GM12878 (cell line): ENCODE data around the gene RNF121. TPM values are rescaled to one million over a fixed set of nuclear protein-coding genes. Genes with fewer than 3 reads are reported as not detected.

Experiments used
- BACH1 ChIP-seq: fragments of 450-650 bp; IDR thresholded peaks from 2 replicates; pipeline ENCODE4 v1.6.1; 2017; ENCODE audit warnings: mild to moderate bottlenecking, borderline replicate concordance
- GABPA ChIP-seq: IDR thresholded peaks from 2 replicates; pipeline ENCODE4 v1.6.1; 2014; ENCODE audit warnings: antibody characterized with exemption, low read depth, mild to moderate bottlenecking, inconsistent platforms
- GATAD2B ChIP-seq: fragments of 450-650 bp; conservative IDR thresholded peaks from 2 replicates; pipeline ENCODE4 v1.6.1; 2017; ENCODE audit warnings: low read depth, mild to moderate bottlenecking, moderate library complexity
- IKZF2 ChIP-seq, 2 experiments: fragments of 450-650 bp; IDR thresholded peaks; 2 replicates each; pipeline ENCODE4 v1.6.1; 2017; ENCODE audit warnings: mild to moderate bottlenecking in 2 of 2, moderate library complexity in 2 of 2
- IRF5 ChIP-seq: fragments of 450-650 bp; IDR thresholded peaks from 2 replicates; pipeline ENCODE4 v1.6.1; 2017; ENCODE audit warnings: borderline replicate concordance
- JUND ChIP-seq: IDR thresholded peaks from 2 replicates; pipeline ENCODE4 v1.6.1; 2012; ENCODE audit warnings: low read depth, mild to moderate bottlenecking, low read length, improper control_type of control experiment, moderate library complexity
- PML ChIP-seq: IDR thresholded peaks from 2 replicates; pipeline ENCODE4 v1.6.1; 2012; ENCODE audit warnings: low read length, inconsistent platforms
- RBBP5 ChIP-seq: fragments of 200-600 bp; sonication (generic); conservative IDR thresholded peaks from 2 replicates; pipeline ENCODE4 v1.6.1; 2016
- RCOR1 ChIP-seq: conservative IDR thresholded peaks from 2 replicates; pipeline ENCODE4 v1.6.1; 2012; ENCODE audit warnings: low read depth, low read length, improper control_type of control experiment
- RUNX3 ChIP-seq: IDR thresholded peaks from 2 replicates; pipeline ENCODE4 v1.6.1; 2012; ENCODE audit warnings: low read length, inconsistent platforms
- SMARCA5 ChIP-seq: fragments of 450-650 bp; IDR thresholded peaks from 2 replicates; pipeline ENCODE4 v1.6.1; 2017; ENCODE audit warnings: mild to moderate bottlenecking
- SREBF1 ChIP-seq: IDR thresholded peaks from 2 replicates; pipeline ENCODE4 v1.6.1; 2012; ENCODE audit warnings: mild to moderate bottlenecking, low read length
- STAT1 ChIP-seq: fragments of 450-650 bp; conservative IDR thresholded peaks from 2 replicates; pipeline ENCODE4 v1.6.1; 2014; ENCODE audit warnings: antibody characterized with exemption, mild to moderate bottlenecking
- SUZ12 ChIP-seq: fragments of 200-600 bp; sonication (generic); IDR thresholded peaks from one replicate; pipeline ENCODE4 v1.6.1; 2018; ENCODE audit warnings: antibody characterized with exemption, mild to moderate bottlenecking; ENCODE audit not compliant: unreplicated experiment
- TARDBP ChIP-seq: IDR thresholded peaks from 2 replicates; pipeline ENCODE4 v1.6.1; 2016; ENCODE audit warnings: borderline replicate concordance
- TCF3 ChIP-seq: IDR thresholded peaks from 2 replicates; pipeline ENCODE4 v1.6.1; 2012; ENCODE audit warnings: low read depth, mild to moderate bottlenecking, low read length, borderline replicate concordance; ENCODE audit not compliant: insufficient read depth
- TCF7 ChIP-seq: IDR thresholded peaks from 2 replicates; pipeline ENCODE4 v1.6.1; 2014; ENCODE audit warnings: antibody characterized with exemption, borderline replicate concordance
- ZBED1 ChIP-seq: IDR thresholded peaks from 2 replicates; pipeline ENCODE4 v1.6.1; 2016; ENCODE audit warnings: borderline replicate concordance
- ZBTB33 ChIP-seq: fragments of 450-650 bp; IDR thresholded peaks from 2 replicates; pipeline ENCODE4 v1.6.1; 2017; ENCODE audit warnings: mild to moderate bottlenecking
- ZBTB40 ChIP-seq: fragments of 450-650 bp; IDR thresholded peaks from 2 replicates; pipeline ENCODE4 v1.6.1; 2016; ENCODE audit warnings: mild to moderate bottlenecking, moderate library complexity, borderline replicate concordance
- ZNF622 ChIP-seq: fragments of 450-650 bp; IDR thresholded peaks from 2 replicates; pipeline ENCODE4 v1.6.1; 2017; ENCODE audit warnings: mild to moderate bottlenecking, inconsistent platforms
- polyA plus RNA-seq, 11 experiments: library from polyadenylated mRNA; depleted of rRNA in 4 of 11; unstranded in 6 of 11; stranded (reverse) in 5 of 11; fragments of >200 nt; fragmentation: Nextera tagmentation in 4 of 11; fragmentation: Illumina TruSeq in 1 of 11; extraction: Ambion mirVana in 4 of 11; extraction: Trizol in 1 of 11; gene quantifications; 1 replicate in 1 of 11; 2 replicates in 10 of 11; pipeline versions ENCODE4 v1.2.1 to v1.2.3, GENCODE V29; 2011 to 2016; ENCODE audit warnings: inconsistent platforms in 2 of 11, missing spikeins in 2 of 11, low read depth in 1 of 11
- total RNA-seq, 4 experiments: library from RNA; depleted of rRNA in 3 of 4; stranded (reverse); fragments of >200 nt in 3 of 4; fragmentation: Illumina TruSeq in 1 of 4; extraction: Trizol in 1 of 4; gene quantifications; 2 replicates each; pipeline versions ENCODE4 v1.2.1 to v1.2.3, GENCODE V29; 2013 to 2021
- TF ChIP-seq, protein P1 (sequence below): IDR thresholded peaks from 2 replicates; pipeline ENCODE4 v1.6.1; 2011; ENCODE audit warnings: borderline replicate concordance, low read depth, mild to moderate bottlenecking, moderate library complexity, mixed read lengths, low read length; ENCODE audit not compliant: insufficient read depth; ENCODE audit errors: extremely low read length
- TF ChIP-seq, protein P2 (sequence below): IDR thresholded peaks from 2 replicates; pipeline ENCODE4 v1.6.1; 2011; ENCODE audit warnings: mild to moderate bottlenecking, low read depth, low read length, moderate library complexity; ENCODE audit not compliant: insufficient replicate concordance

The RNF121 gene
- total and polyA plus RNA-seq, 10 of the 15 experiments (the other 5 are each of a cell fraction or from before 2014, with no cell fraction given), result 8.6 to 73.7 (median 32.7) TPM

- no peak for TF ChIP-seq ZBTB40
- TF ChIP-seq SMARCA5, result no peak
- peak; percentile 82 for TF ChIP-seq RUNX3
- 0 out of 2 replicates have a peak, but pooled peaks have one; percentile 37 for TF ChIP-seq TCF3
- no peak for TF ChIP-seq SREBF1
- no peak for TF ChIP-seq SUZ12
- no peak for TF ChIP-seq TARDBP
- TF ChIP-seq GATAD2B, result peak; percentile 84
- TF ChIP-seq RBBP5, result no peak
- no peak for TF ChIP-seq TCF7
- no peak for TF ChIP-seq RCOR1
- peak; percentile 58; the same call in 1 of the 2 replicates for TF ChIP-seq PML
- TF ChIP-seq STAT1, result no peak
- TF ChIP-seq BACH1, result peak; percentile 98
- TF ChIP-seq ZNF622, result no peak
- 0 out of 2 replicates have a peak, but pooled peaks have one; percentile 19 for TF ChIP-seq JUND
- TF ChIP-seq GABPA, result no peak
- TF ChIP-seq ZBTB33, result no peak
- TF ChIP-seq, protein P1, sequence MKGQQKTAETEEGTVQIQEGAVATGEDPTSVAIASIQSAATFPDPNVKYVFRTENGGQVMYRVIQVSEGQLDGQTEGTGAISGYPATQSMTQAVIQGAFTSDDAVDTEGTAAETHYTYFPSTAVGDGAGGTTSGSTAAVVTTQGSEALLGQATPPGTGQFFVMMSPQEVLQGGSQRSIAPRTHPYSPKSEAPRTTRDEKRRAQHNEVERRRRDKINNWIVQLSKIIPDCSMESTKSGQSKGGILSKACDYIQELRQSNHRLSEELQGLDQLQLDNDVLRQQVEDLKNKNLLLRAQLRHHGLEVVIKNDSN, result no peak
- TF ChIP-seq IKZF2 (IDR thresholded peaks at IDR 0.05), result peak; percentile 99 to 100
- TF ChIP-seq, protein P2, sequence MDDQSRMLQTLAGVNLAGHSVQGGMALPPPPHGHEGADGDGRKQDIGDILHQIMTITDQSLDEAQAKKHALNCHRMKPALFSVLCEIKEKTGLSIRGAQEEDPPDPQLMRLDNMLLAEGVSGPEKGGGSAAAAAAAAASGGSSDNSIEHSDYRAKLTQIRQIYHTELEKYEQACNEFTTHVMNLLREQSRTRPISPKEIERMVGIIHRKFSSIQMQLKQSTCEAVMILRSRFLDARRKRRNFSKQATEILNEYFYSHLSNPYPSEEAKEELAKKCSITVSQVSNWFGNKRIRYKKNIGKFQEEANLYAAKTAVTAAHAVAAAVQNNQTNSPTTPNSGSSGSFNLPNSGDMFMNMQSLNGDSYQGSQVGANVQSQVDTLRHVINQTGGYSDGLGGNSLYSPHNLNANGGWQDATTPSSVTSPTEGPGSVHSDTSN, result no peak
- no peak for TF ChIP-seq IRF5
- 0 out of 2 replicates have a peak, but pooled peaks have one; percentile 65 for TF ChIP-seq ZBED1
Measured at GRCh38 chr11:71962428-71963038, 33.7 kb downstream of the RNF121 start (continued).
